Effector CD4-positive, alpha-beta T cell (primary cell): ENCODE measurements around the gene FOXP4.
"Not testable (repeated sequence)": the region's sequence is repeated elsewhere in the genome, so short reads cannot be mapped to it uniquely, and the experiment has no call there.

ENCODE experiments used
- DNase-seq: peaks from one replicate; pipeline ENCODE4 v3.0.0-alpha.2; 2020

FOXP4 gene

GRCh38 chr6:41602422-41602743, 56.2 kb downstream of the FOXP4 start:
- DNase-seq = no peak

DNA sequence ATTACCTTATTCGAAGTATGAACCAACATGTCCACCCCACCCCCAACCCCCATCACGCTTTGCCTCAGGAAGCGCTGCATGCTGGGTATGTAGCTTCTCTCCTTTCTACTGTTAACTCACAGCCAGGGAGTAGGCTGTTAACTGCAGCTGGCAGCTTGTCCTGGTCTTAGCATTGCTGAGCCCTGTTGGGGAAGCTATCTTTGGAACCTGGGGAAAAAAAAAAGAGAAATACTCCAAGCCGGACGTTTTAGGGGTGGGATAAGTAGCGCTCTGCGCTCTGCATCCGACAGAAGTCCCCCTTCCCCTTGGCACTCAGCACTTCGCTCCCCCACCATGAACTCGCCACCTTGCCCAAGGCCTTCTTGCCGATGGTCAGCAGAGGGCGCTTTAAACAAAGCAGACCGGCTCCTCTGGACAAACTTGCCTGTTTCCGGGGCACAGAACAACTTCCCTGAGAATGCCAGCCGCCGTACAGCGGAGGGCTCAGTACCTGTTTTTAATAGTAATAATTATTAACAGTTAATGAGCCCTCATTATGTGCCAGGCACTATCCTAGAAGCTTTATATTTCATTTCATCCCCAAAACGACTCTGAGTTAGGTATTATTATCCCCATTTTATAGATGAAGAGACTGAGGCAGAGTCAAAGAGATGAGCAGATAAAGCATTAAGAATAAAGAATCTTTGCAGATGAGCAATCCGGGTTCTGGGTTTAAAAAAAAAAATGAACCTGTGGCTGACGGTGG, 56.9 kb downstream of the FOXP4 start:
- DNase-seq = peak; percentile 61

GRCh38 chr6:41604006-41604405, 57.8 kb downstream of the FOXP4 start:
- DNase-seq = no peak

DNA sequence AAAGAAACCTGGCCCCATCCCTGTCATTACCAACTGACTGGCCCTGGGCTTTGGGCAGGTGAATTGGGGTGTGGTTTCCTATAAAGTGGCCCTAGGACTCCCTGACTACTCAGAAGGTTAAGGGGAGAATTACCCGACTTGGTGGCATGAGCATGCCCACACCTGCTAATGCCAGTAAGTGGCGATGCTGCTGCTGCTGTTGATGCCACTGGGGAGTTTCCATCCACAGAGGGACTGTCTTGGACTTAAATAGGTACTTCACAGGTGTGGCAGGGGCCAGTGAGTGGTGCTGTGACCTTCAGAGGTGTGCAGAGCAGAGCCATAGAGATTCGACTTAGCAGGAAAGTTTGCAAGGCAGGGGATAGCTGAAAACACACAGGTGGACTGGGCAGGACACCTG, 59.5 kb downstream of the FOXP4 start:
- no peak for DNase-seq

DNA sequence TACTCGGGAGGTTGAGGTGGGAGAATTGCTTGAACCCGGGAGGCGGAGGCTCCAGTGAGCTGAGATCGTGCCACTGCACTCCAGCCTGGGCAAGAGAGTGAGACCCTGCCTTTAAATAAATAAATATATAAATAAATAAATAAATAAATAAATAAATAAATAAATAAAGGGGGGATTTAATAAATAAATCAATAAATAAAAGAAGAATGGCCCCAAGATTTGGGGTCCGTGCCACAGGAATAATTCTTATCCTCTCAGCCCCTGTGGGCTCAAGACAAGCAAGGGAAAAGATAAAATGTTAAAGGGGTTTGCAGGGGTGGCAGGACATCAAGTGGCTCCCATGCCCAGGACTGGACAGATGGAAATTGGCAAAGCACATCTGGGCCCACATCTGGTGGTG, 60.9 kb downstream of the FOXP4 start:
- no peak for DNase-seq

GRCh38 chr6:41607736-41608135, 61.6 kb downstream of the FOXP4 start:
- DNase-seq = no peak

- no peak for DNase-seq
Measured at GRCh38 chr6:41608443-41609151, 62.4 kb downstream of the FOXP4 start.

DNA sequence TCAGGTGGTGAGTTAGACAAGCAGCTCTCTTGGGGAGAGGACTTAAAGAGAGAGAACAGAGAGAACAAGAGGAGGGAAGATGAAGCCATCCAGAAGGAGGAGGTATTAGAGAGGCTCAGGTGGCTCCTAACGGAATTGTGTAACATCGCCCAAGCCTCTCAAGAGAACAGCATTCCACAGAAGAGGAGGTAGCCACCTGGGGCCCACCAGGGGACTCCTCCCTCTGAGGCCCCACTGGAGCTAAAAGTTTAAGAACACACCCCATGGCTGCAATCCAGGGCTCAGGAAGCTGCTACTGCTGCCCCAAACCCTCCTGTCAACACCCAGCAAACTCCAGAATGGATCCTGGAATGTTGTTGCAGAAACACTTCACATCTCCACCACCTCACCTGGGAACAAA, 68.5 kb downstream of the FOXP4 start:
- no peak for DNase-seq

DNA sequence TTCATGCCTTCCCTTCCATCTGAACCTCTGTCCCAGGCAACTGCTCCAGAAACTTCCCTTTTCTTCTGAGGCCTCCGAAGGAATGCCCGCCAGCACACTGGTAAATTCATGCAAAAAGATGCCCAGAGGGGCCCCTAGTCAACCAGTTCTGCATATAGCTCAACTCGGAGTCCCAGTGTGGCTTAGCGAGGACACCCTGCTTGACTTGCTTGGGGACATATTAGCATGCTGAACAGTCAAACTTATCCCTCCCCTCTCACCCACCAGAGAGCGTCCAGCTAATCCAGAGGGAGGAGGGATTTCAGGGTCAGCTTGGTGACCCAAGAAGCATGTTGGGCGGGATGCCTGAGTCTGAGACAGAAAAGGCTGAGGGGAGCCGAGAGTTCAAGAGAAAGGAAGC, 69.1 kb downstream of the FOXP4 start:
- no peak for DNase-seq

DNA sequence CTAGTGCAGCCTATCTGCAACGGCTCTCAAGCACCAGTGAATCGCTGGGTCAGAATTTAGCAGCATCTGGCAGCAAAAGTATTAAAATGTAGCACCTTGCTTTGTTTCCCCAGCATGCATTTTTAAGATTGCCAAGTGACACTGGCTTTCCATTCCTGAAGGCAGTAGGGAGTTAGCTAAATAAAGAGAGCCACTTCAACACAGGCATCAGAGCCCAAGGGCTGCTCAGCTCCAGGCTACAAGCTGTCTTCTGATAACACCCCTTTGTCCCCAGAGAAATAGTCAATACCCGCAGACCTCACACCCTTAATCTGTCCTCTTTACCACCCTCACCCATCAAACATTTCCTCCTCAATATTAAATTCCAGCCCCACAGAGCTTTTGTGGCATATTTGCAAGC, 72.4 kb downstream of the FOXP4 start:
- DNase-seq = no peak

GRCh38 chr6:41619193-41619592, 73.0 kb downstream of the FOXP4 start:
- DNase-seq = not testable (repeated sequence)

DNA sequence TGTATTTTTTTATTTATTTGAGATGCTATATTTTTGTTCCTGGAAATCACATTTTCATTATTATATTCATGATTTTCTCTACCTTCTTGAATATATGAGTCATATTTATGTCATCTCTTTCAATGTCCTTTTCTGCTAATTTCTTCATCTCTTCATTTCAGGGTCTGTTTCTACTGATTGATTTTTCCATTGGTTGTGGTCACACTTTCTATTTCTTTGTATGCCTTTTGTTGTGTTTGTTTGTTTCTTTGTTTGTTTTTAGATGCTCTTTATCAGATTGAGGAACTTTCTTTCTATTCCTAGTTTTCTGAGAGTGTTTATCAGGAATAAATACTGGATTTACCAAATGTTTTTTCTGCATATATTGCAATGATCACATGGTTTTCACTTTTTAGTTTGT, 75.2 kb downstream of the FOXP4 start:
- DNase-seq = no peak

- no peak for DNase-seq
Measured at GRCh38 chr6:41621802-41622201, 75.6 kb downstream of the FOXP4 start.

- no peak for DNase-seq
Measured at GRCh38 chr6:41622206-41622988, 76.2 kb downstream of the FOXP4 start.

DNA sequence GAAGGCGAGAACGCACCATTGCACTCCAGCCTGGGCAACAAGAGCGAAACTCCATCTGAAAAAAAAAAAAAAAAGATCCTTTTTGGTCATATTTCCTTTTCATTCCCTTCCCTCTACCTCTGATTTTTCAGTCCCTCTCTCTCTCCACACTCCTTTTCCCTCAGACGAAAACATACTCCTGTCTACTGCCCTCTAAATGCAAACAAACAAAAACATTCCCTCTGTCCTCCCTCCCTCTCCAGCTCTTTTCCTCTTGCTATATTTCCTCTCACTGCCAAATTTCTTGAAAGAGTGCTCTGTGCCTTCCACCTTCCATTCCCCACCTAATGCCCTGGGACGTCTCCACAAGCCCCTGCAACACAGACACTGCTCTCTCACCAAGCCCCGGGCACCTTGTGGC, 77.1 kb downstream of the FOXP4 start:
- no peak for DNase-seq

GRCh38 chr6:41624621-41625380, 78.6 kb downstream of the FOXP4 start:
- DNase-seq = no peak

- DNase-seq = no peak
Measured at GRCh38 chr6:41625442-41625841, 79.3 kb downstream of the FOXP4 start.

GRCh38 chr6:41626022-41626421, 79.8 kb downstream of the FOXP4 start:
- no peak for DNase-seq

DNA sequence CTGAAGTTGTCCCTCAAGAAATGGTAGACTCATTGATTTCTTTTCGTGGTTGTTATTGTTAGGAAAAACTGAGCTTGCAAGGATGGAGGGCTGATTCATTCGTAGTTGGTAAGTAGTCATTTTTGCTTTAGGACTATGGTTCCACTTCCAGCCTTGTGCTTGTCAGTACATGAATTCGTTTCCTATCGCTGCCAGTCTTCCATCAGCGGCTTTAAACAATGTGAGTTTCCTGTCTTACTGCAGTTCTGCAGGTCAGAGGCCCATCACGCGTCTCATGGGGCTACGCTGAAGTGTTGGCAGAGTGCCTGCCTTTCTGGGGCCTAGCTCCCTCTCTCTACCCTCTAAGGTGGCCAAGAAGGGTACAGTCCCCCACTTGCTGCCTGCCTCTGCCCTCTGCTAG, 80.7 kb downstream of the FOXP4 start:
- no peak for DNase-seq

DNA sequence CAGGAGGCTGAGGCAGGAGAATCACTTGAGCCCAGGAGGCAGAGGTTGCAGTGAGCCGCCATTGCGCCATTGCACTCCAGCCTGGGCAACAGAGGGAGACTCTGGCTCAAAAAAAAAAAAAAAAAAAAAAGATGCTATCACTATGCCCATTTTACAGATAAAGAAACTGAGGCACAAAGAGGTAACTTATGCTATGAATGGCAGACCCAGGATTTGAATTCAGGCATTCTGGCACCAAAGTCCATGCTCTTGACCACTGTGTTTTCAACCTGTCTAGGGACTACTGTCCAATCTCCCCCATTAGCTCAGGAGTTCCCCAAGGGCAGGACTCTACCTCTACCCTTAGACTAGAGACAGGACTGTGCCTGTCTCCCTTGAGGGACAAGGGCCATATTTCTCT, 82.9 kb downstream of the FOXP4 start:
- no peak for DNase-seq

- DNase-seq = no peak
Measured at GRCh38 chr6:41630069-41630468, 83.9 kb downstream of the FOXP4 start.

GRCh38 chr6:41630946-41631345, 84.8 kb downstream of the FOXP4 start:
- DNase-seq = no peak

DNA sequence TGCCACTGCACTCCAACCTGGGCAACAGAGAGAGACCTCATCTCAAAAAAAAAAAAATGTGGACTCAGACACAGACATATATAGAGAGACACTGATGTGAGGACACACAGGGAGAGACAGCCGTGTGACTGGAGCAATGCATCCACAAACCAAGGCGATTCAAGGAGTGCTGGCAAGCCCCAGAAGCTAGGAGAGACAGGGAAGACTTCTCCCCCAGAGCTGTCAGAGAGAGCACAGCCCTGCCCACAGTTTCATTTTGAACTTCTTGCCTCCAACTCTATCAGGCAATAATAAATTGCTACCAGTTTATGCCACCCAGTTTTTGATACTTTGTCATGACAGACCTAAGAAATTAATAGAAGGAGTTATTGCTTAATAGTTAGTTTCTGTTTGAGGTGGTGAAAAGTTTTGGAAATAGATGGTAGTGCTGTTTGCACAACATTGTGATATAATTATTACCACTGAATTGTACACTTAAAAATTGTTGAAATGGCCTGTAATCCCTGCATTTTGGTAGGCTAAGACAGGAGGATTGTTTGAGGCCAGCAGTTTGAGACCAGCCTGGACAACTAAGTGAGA, 87.0 kb downstream of the FOXP4 start:
- no peak for DNase-seq
